K562 (cell line): ENCODE data around the gene MYRIP. TPM values are rescaled to one million over a fixed set of nuclear protein-coding genes. Genes with fewer than 3 reads are reported as not detected.

Experiments used
- ATAC-seq: fragments of 200-7000 bp; cut with Tn5 transposase; 3 replicates; pipeline ENCODE4 v1.9.1; 2020; ENCODE audit warnings: moderate library complexity
- BruUV-seq: library from RNA; stranded (reverse); fragments of 400-500 nt; replicated peaks from 2 replicates; lab custom pipeline; 2021; lab: Mats Ljungman, UMichigan
- CTCF ChIA-PET: fragments of 300-600 bp; formaldehyde crosslinking; extraction: SDS; loops from one replicate; lab custom pipeline; 2021; ENCODE audit warnings: low intra/inter-chr PET ratio; lab: Yijun Ruan, JAX
- POLR2A ChIA-PET: fragments of 300-600, 350-650 bp; sonication (Branson Sonifier 250); formaldehyde crosslinking; extraction: SDS; loops from one replicate; lab custom pipeline; 2021; ENCODE audit warnings: antibody characterized with exemption, inconsistent platforms; lab: Yijun Ruan, JAX
- DNase-seq, 4 experiments: peaks; one replicate each; pipeline versions ENCODE4 v3.0.0 to v3.0.0-alpha.2; 2011 to 2018; ENCODE audit warnings: low spot score in 3 of 4, mixed read lengths in 3 of 4; ENCODE audit errors: extremely low read depth in 1 of 4
- FAIRE-seq: peaks from 2 replicates; lab custom pipeline; 2011; peaks lifted over from hg19 to GRCh38; lab: Jason Lieb, UNC
- H2AFZ ChIP-seq: 2 replicates; pipeline ENCODE4 v1.6.0; 2011; ENCODE audit warnings: low read depth, low read length, control low read depth, inconsistent platforms
- H3K27ac ChIP-seq: fragments of 200-600 bp; 3 replicates; pipeline ENCODE4 v1.8.0; 2011; ENCODE audit warnings: low read depth, mild to moderate bottlenecking, control low read depth, inconsistent platforms, low read length, moderate library complexity, mixed read lengths; ENCODE audit errors: extremely low read depth
- H3K27me3 ChIP-seq, 2 experiments: fragments of 300-600 bp in 1 of 2; 2 replicates in 1 of 2; 3 replicates in 1 of 2; pipeline versions ENCODE4 v1.6.0 to v1.8.0; 2011; ENCODE audit warnings: inconsistent platforms in 2 of 2, low read length in 2 of 2, mild to moderate bottlenecking in 1 of 2, mixed read lengths in 1 of 2, moderate library complexity in 1 of 2; ENCODE audit not compliant: control insufficient read depth in 2 of 2, insufficient read depth in 2 of 2
- H3K36me3 ChIP-seq: fragments of 300-600 bp; 3 replicates; pipeline ENCODE4 v1.8.0; 2011; ENCODE audit warnings: mild to moderate bottlenecking, low read length, inconsistent platforms; ENCODE audit not compliant: control insufficient read depth, insufficient read depth
- H3K4me1 ChIP-seq, 2 experiments: fragments of 200-600 bp in 1 of 2; replicated peaks in 1 of 2; 2 replicates in 1 of 2; 3 replicates in 1 of 2; pipeline versions ENCODE4 v1.5.1 to v1.8.0; 2011; ENCODE audit warnings: inconsistent platforms in 2 of 2, low read length in 2 of 2, mild to moderate bottlenecking in 1 of 2, mixed read lengths in 1 of 2, moderate library complexity in 1 of 2; ENCODE audit not compliant: control insufficient read depth in 2 of 2, insufficient read depth in 2 of 2
- H3K4me2 ChIP-seq: 2 replicates; pipeline ENCODE4 v1.6.1; 2011; ENCODE audit warnings: low read length, control low read depth, inconsistent platforms, mixed read lengths; ENCODE audit not compliant: insufficient read depth
- H3K4me3 ChIP-seq: fragments of 200-600 bp; sonication (generic), shearing (Covaris generic); 2 replicates; pipeline ENCODE4 v1.5.1; 2016; ENCODE audit warnings: control low read depth, inconsistent platforms
- H3K79me2 ChIP-seq: fragments of 200-600 bp; 3 replicates; pipeline ENCODE4 v1.8.0; 2011; ENCODE audit warnings: low read length, inconsistent platforms; ENCODE audit not compliant: control insufficient read depth, insufficient read depth
- H3K9ac ChIP-seq, 2 experiments: 2 replicates each; pipeline versions ENCODE4 v1.6.0 to v1.6.1; 2011; ENCODE audit warnings: low read depth in 2 of 2, low read length in 2 of 2, control low read depth in 1 of 2, inconsistent platforms in 1 of 2, mild to moderate bottlenecking in 1 of 2, mixed read lengths in 1 of 2; ENCODE audit not compliant: insufficient read depth in 1 of 2
- H3K9me1 ChIP-seq: one replicate; pipeline ENCODE4 v1.6.0; 2011; ENCODE audit warnings: inconsistent platforms, mild to moderate bottlenecking, low read length, moderate library complexity; ENCODE audit not compliant: control insufficient read depth, insufficient read depth
- H3K9me3 ChIP-seq: replicated peaks from 2 replicates; pipeline ENCODE4 v1.5.1; 2011; ENCODE audit warnings: low read depth, low read length, inconsistent platforms; ENCODE audit not compliant: control insufficient read depth, insufficient read depth
- H4K20me1 ChIP-seq: replicated peaks from 2 replicates; pipeline ENCODE4 v1.6.1; 2011; ENCODE audit warnings: low read length, inconsistent platforms, mixed read lengths; ENCODE audit not compliant: control insufficient read depth, insufficient read depth
- HMG20B ChIP-seq: fragments of 250-450 bp; sonication (Bioruptor Pico); IDR thresholded peaks from 2 replicates; pipeline ENCODE4 v1.5.0; 2021; ENCODE audit warnings: mild to moderate bottlenecking
- SIN3B ChIP-seq: fragments of 450-650 bp; IDR thresholded peaks from 2 replicates; pipeline ENCODE4 v1.6.1; 2017; ENCODE audit warnings: low read depth, mild to moderate bottlenecking, moderate library complexity
- TAF1 ChIP-seq: IDR thresholded peaks from 2 replicates; pipeline ENCODE4 v1.6.1; 2011; ENCODE audit warnings: mild to moderate bottlenecking, low read length, moderate library complexity; ENCODE audit not compliant: insufficient read depth, control insufficient read depth, severe bottlenecking; ENCODE audit errors: extremely low read depth
- ZNF239 ChIP-seq: fragments of 250-450 bp; sonication (Bioruptor Pico); IDR thresholded peaks from 2 replicates; pipeline ENCODE4 v1.4.0; 2020; ENCODE audit warnings: mild to moderate bottlenecking
- ZNF561 ChIP-seq: fragments of 450-650 bp; formaldehyde crosslinking; conservative IDR thresholded peaks from 2 replicates; pipeline ENCODE4 v1.4.0; 2020; ENCODE audit warnings: mild to moderate bottlenecking, moderate library complexity
- ZNF589 ChIP-seq: fragments of 200-800 bp; sonication (Bioruptor generic); IDR thresholded peaks from 2 replicates; pipeline ENCODE4 v1.6.1; 2016; ENCODE audit warnings: low read depth, missing genetic modification characterization, missing compliant biosample characterization
- ZSCAN29 ChIP-seq: fragments of 450-650 bp; IDR thresholded peaks from 2 replicates; pipeline ENCODE4 v1.6.1; 2017
- WGBS: fragments of 100-300 bp; shearing (Covaris generic); methylation state at CpG from one replicate; pipeline ENCODE4 v1.1.6; 2016; ENCODE audit warnings: low coverage, mixed read lengths; ENCODE audit not compliant: insufficient coverage; ENCODE audit errors: missing lambda C conversion rate; 5-methylcytosine and 5-hydroxymethylcytosine counted together
- in situ Hi-C: fragments of 300-500 bp; cut with MboI; formaldehyde crosslinking; loops from 4 replicates; pipeline ENCODE4 v1.15.0; 2018; ENCODE audit warnings: inconsistent platforms, mixed read lengths
- intact Hi-C: fragments of 100-400 bp; cut with micrococcal nuclease; formaldehyde crosslinking; loops from 2 replicates; pipeline ENCODE4 v1.14.2; 2022
- polyA plus RNA-seq, 8 experiments: library from polyadenylated mRNA; depleted of rRNA in 4 of 8; stranded (reverse) in 5 of 8; unstranded in 3 of 8; fragments of >200 nt; fragmentation: Nextera tagmentation in 2 of 8; fragmentation: Illumina TruSeq in 1 of 8; extraction: Ambion mirVana in 2 of 8; extraction: Trizol in 1 of 8; gene quantifications; 2 replicates each; pipeline versions ENCODE4 v1.2.1 to v1.2.3, GENCODE V29; 2011 to 2014; ENCODE audit warnings: inconsistent platforms in 1 of 8, missing spikeins in 1 of 8
- total RNA-seq, 7 experiments: library from RNA; depleted of rRNA in 6 of 7; stranded (reverse); fragments of >200 nt in 6 of 7; fragmentation: Illumina TruSeq in 2 of 7; extraction: Trizol in 2 of 7; gene quantifications; 2 replicates each; pipeline versions ENCODE4 v1.2.1 to v1.2.3, GENCODE V29; 2011 to 2021; ENCODE audit warnings: low replicate concordance in 1 of 7
- TF ChIP-seq, protein P1 (sequence below): fragments of 250-450 bp; sonication (Bioruptor Pico); IDR thresholded peaks from 2 replicates; pipeline ENCODE4 v1.8.0; 2022; ENCODE audit warnings: inconsistent platforms
- TF ChIP-seq, protein P2 (sequence below): fragments of 250-450 bp; sonication (Bioruptor Pico); IDR thresholded peaks from 2 replicates; pipeline ENCODE4 v1.4.0; 2020; ENCODE audit warnings: mild to moderate bottlenecking, moderate library complexity
- TF ChIP-seq, protein P3 (sequence below), 3 experiments: fragments of 200-800 bp in 1 of 3; fragments of 250-450 bp in 1 of 3; fragments of 450-650 bp in 1 of 3; sonication (Bioruptor Pico) in 1 of 3; sonication (Bioruptor generic) in 1 of 3; formaldehyde crosslinking in 1 of 3; IDR thresholded peaks; 2 replicates each; pipeline versions ENCODE4 v1.6.1 to v1.8.0; 2016 to 2022; ENCODE audit warnings: mild to moderate bottlenecking in 2 of 3, missing genetic modification characterization in 2 of 3, missing compliant biosample characterization in 1 of 3, moderate library complexity in 1 of 3

Gene MYRIP
- total and polyA plus RNA-seq, 9 of the 15 experiments (the other 6 are each of a cell fraction or from before 2014, with no cell fraction given) = 0.03 to 0.12 TPM; not detected in 7

DNA sequence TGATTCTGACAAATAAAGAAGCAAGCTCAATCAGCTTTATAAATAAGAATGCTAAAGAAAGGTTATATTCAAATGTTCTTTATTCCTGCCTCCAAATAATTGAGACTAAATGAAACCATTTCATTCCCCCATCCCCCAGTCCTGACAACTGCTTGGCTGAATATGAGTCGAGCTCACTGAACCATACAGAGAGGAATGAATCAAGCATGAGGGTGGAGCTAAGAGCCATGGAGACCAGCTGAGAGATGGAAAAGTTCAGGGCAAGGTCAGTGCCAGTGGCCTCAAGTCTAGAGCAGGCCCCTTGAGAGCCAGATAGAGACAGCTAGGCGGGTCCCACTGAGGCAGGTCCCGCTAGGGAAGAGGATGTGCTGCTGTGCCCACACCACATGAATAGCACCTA lies 311.4 kb downstream of the MYRIP start:
- Histone ChIP-seq H3K9me1 (no peaks in the 10 kb centered on the region), H3K4me2 (no peak overlapping the region), H2AFZ (no peak overlapping the region), H3K27ac (no peak overlapping the region), H3K27me3 (no peaks in the 10 kb centered on the region; a peak in 1 of 5 replicates), H3K4me3 (no peak overlapping the region), H3K9me3 (no peaks in the 10 kb centered on the region), H3K9ac (no peak overlapping the region), H3K4me1 (no peaks in the 10 kb centered on the region), H3K79me2 (no peaks in the 10 kb centered on the region), H4K20me1 (no peaks in the 10 kb centered on the region), H3K36me3 (no peaks in the 10 kb centered on the region)
- DNase-seq (no peak), ATAC-seq (0 out of 3 replicates have a peak, but pooled peaks have one; percentile 33), FAIRE-seq (no peak)
- no TSS peak for BruUV-seq
- TF ChIP-seq, protein P1, sequence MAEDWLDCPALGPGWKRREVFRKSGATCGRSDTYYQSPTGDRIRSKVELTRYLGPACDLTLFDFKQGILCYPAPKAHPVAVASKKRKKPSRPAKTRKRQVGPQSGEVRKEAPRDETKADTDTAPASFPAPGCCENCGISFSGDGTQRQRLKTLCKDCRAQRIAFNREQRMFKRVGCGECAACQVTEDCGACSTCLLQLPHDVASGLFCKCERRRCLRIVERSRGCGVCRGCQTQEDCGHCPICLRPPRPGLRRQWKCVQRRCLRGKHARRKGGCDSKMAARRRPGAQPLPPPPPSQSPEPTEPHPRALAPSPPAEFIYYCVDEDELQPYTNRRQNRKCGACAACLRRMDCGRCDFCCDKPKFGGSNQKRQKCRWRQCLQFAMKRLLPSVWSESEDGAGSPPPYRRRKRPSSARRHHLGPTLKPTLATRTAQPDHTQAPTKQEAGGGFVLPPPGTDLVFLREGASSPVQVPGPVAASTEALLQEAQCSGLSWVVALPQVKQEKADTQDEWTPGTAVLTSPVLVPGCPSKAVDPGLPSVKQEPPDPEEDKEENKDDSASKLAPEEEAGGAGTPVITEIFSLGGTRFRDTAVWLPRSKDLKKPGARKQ (CRISPR knock-in tag) = no peak
- TF ChIP-seq, protein P2, sequence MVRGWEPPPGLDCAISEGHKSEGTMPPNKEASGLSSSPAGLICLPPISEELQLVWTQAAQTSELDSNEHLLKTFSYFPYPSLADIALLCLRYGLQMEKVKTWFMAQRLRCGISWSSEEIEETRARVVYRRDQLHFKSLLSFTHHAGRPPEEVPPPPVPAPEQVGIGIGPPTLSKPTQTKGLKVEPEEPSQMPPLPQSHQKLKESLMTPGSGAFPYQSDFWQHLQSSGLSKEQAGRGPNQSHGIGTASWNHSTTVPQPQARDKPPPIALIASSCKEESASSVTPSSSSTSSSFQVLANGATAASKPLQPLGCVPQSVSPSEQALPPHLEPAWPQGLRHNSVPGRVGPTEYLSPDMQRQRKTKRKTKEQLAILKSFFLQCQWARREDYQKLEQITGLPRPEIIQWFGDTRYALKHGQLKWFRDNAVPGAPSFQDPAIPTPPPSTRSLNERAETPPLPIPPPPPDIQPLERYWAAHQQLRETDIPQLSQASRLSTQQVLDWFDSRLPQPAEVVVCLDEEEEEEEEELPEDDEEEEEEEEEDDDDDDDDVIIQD (CRISPR knock-in tag) = no peak
- TF ChIP-seq ZSCAN29 (no peak), ZNF561 (CRISPR knock-in tag) (no peak), SIN3B (no peak), TAF1 (no peak), ZNF589 (CRISPR knock-in tag) (no peak), HMG20B (CRISPR knock-in tag) (no peak), ZNF239 (CRISPR knock-in tag) (no peak)
- TF ChIP-seq, protein P3, sequence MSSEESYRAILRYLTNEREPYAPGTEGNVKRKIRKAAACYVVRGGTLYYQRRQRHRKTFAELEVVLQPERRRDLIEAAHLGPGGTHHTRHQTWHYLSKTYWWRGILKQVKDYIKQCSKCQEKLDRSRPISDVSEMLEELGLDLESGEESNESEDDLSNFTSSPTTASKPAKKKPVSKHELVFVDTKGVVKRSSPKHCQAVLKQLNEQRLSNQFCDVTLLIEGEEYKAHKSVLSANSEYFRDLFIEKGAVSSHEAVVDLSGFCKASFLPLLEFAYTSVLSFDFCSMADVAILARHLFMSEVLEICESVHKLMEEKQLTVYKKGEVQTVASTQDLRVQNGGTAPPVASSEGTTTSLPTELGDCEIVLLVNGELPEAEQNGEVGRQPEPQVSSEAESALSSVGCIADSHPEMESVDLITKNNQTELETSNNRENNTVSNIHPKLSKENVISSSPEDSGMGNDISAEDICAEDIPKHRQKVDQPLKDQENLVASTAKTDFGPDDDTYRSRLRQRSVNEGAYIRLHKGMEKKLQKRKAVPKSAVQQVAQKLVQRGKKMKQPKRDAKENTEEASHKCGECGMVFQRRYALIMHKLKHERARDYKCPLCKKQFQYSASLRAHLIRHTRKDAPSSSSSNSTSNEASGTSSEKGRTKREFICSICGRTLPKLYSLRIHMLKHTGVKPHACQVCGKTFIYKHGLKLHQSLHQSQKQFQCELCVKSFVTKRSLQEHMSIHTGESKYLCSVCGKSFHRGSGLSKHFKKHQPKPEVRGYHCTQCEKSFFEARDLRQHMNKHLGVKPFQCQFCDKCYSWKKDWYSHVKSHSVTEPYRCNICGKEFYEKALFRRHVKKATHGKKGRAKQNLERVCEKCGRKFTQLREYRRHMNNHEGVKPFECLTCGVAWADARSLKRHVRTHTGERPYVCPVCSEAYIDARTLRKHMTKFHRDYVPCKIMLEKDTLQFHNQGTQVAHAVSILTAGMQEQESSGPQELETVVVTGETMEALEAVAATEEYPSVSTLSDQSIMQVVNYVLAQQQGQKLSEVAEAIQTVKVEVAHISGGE (CRISPR knock-in tag; IDR thresholded peaks at IDR 0.05) = no peak
- WGBS = 0% methylated on average over 3 of the region's 3 CpGs
- intact Hi-C loops = no loop called here
- in situ Hi-C loops = no loop called here
- ChIA-PET POLR2A (interaction anchor here (0.9 kb wide), 1 partner anchor 32 kb away, joined by 4 read pairs; no protein-coding TSS in a partner anchor), CTCF (interaction anchor here (0.6 kb wide), 2 partner anchors 420 to 641 kb away, joined by 3 read pairs; no protein-coding TSS in a partner anchor)
